ENCODE measurements around the gene PINLYP. TPM values are rescaled to one million over a fixed set of nuclear protein-coding genes. Genes with fewer than 3 reads are reported as not detected.
"Not testable (repeated sequence)": the region's sequence is repeated elsewhere in the genome, so short reads cannot be mapped to it uniquely, and the experiment has no call there.

PINLYP gene
- total and polyA plus RNA-seq, 3 experiments from 2014 or later: 1.3 to 13.8 (median 9.9) TPM

DNA sequence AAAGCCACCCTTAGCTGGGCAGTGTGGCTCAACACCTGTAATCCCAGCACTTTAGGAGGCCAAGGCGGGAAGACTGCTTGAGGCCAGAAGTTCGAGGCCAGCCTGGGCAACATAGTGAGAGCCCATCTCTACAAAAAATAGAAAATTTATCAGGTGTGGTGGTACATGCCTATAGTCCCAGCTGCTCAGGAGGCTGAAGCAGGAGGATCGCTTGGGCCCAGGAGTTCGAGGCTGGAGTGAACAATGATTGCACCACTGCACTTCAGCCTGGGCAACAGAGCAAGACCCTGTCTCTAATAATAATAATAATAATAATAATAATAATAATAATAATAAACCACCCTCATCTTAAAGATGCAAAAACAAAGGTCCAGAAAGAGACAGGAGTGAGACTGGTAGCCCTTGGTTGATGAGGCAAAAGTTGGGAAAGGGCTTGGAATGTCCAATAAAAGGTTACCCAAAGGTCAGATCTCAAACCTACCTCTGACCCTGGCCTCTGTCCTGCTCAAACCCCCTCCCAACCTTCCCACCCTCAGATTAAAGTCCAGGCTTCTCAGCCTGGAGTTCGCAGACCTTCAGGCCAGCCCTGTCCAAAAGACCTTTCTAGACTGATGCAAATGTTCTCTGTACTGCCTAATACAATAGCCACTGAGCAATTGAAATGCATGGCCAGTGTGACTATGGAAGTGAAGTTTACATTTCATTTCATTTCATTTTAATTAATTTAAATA is 33.5 kb upstream of the PINLYP start:
- peaks cover 26% of the 10 kb centered on the region for H3K36me3 ChIP-seq (ENCODE audit: insufficient read depth, low read length)
- H3K36me3 Mint-ChIP-seq: peaks cover 17 to 80% (median 21%) of the 10 kb centered on the region in 3 donors
- peaks cover 0 to 4% (median 3%) of the 10 kb centered on the region in 5 donors for H3K9me3 Mint-ChIP-seq
- H3K4me3 Mint-ChIP-seq: no peak overlapping the region
- H3K9me3 ChIP-seq (ENCODE audit: low read length): peaks cover 5% of the 10 kb centered on the region
- no peaks in the 10 kb centered on the region for H3K27me3 Mint-ChIP-seq
- no peaks in the 10 kb centered on the region for H3K4me1 Mint-ChIP-seq
- CTCF ChIA-PET: no interaction called here
- H3K27ac Mint-ChIP-seq: no peak overlapping the region
- no peak overlapping the region for H3K4me3 ChIP-seq (ENCODE audit: low read length)
- POLR2A ChIA-PET: interaction anchor here (0.8 kb wide), 1 partner anchor 9 kb away, joined by 3 read pairs; the partner anchor contains the start of gene ZNF575
- H3K27me3 ChIP-seq (ENCODE audit: insufficient read depth, low read length, poor library complexity, severe bottlenecking): no peaks in the 10 kb centered on the region
- no peaks in the 10 kb centered on the region for H3K4me1 ChIP-seq (ENCODE audit: insufficient read depth, low read length)
- H3K27ac ChIP-seq (ENCODE audit: low read depth, low read length): no peak overlapping the region
- DNase-seq: no peak

- H3K27me3 Mint-ChIP-seq: no peaks in the 10 kb centered on the region
- H3K36me3 Mint-ChIP-seq: peaks cover 9 to 70% (median 11%) of the 10 kb centered on the region in 3 donors
- DNase-seq: no peak
- Histone ChIP-seq H3K36me3 (ENCODE audit: insufficient read depth, low read length) (peaks cover 23% of the 10 kb centered on the region), H3K9me3 (ENCODE audit: low read length) (peaks cover 3% of the 10 kb centered on the region), H3K4me1 (ENCODE audit: insufficient read depth, low read length) (no peaks in the 10 kb centered on the region), H3K27me3 (ENCODE audit: insufficient read depth, low read length, poor library complexity, severe bottlenecking) (no peaks in the 10 kb centered on the region), H3K4me3 (ENCODE audit: low read length) (no peak overlapping the region), H3K27ac (ENCODE audit: low read depth, low read length) (no peak overlapping the region)
- ChIA-PET POLR2A (no interaction called here), CTCF (interaction anchor here (1.4 kb wide), 1 partner anchor 9 kb away, joined by 3 read pairs; no protein-coding TSS in a partner anchor)
- peak overlapping the region in 1 of 8 donors; percentile 34 for H3K27ac Mint-ChIP-seq
- peaks cover 0 to 4% (median 0%) of the 10 kb centered on the region in 5 donors for H3K9me3 Mint-ChIP-seq
- no peak overlapping the region for H3K4me3 Mint-ChIP-seq
- no peaks in the 10 kb centered on the region for H3K4me1 Mint-ChIP-seq
Observed at GRCh38 chr19:43544077-43544476, 31.5 kb upstream of the PINLYP start.

- Histone ChIP-seq H3K27me3 (ENCODE audit: insufficient read depth, low read length, poor library complexity, severe bottlenecking) (no peaks in the 10 kb centered on the region), H3K27ac (ENCODE audit: low read depth, low read length) (no peak overlapping the region), H3K4me3 (ENCODE audit: low read length) (no peak overlapping the region), H3K9me3 (ENCODE audit: low read length) (no peaks in the 10 kb centered on the region), H3K36me3 (ENCODE audit: insufficient read depth, low read length) (peaks cover 20% of the 10 kb centered on the region), H3K4me1 (ENCODE audit: insufficient read depth, low read length) (no peaks in the 10 kb centered on the region)
- Mint-ChIP-seq H3K36me3 (peaks cover 2 to 69% (median 9%) of the 10 kb centered on the region in 3 donors), H3K27me3 (no peaks in the 10 kb centered on the region), H3K27ac (peak overlapping the region in 1 of 8 donors; percentile 52), H3K4me1 (no peaks in the 10 kb centered on the region), H3K4me3 (no peak overlapping the region), H3K9me3 (no peaks in the 10 kb centered on the region)
- DNase-seq: no peak
- ChIA-PET POLR2A (no interaction called here), CTCF (interaction anchor here (2.2 kb wide), 1 partner anchor 10 kb away, joined by 9 read pairs; no protein-coding TSS in a partner anchor)
Observed at GRCh38 chr19:43545276-43545675, 30.3 kb upstream of the PINLYP start.

GRCh38 chr19:43545981-43546380 is 29.6 kb upstream of the PINLYP start:
- Histone ChIP-seq H3K36me3 (ENCODE audit: insufficient read depth, low read length) (peaks cover 26% of the 10 kb centered on the region), H3K27me3 (ENCODE audit: insufficient read depth, low read length, poor library complexity, severe bottlenecking) (no peaks in the 10 kb centered on the region), H3K9me3 (ENCODE audit: low read length) (no peaks in the 10 kb centered on the region), H3K27ac (ENCODE audit: low read depth, low read length) (no peak overlapping the region), H3K4me3 (ENCODE audit: low read length) (no peak overlapping the region), H3K4me1 (ENCODE audit: insufficient read depth, low read length) (no peaks in the 10 kb centered on the region)
- Mint-ChIP-seq H3K9me3 (no peaks in the 10 kb centered on the region), H3K36me3 (peaks cover 0 to 68% (median 7%) of the 10 kb centered on the region in 3 donors), H3K4me3 (no peak overlapping the region), H3K4me1 (no peaks in the 10 kb centered on the region), H3K27ac (peak overlapping the region in 1 of 8 donors; percentile 71), H3K27me3 (no peaks in the 10 kb centered on the region)
- POLR2A ChIA-PET: no interaction called here
- CTCF ChIA-PET: interaction anchor here (2.2 kb wide), 1 partner anchor 9 kb away, joined by 9 read pairs; no protein-coding TSS in a partner anchor
- DNase-seq: no peak

GRCh38 chr19:43546581-43546980 is 29.0 kb upstream of the PINLYP start:
- Mint-ChIP-seq H3K27ac (no peak overlapping the region), H3K27me3 (no peaks in the 10 kb centered on the region), H3K9me3 (no peaks in the 10 kb centered on the region), H3K4me1 (no peaks in the 10 kb centered on the region), H3K4me3 (no peak overlapping the region), H3K36me3 (peaks cover 0 to 69% (median 8%) of the 10 kb centered on the region in 3 donors)
- H3K27ac ChIP-seq (ENCODE audit: low read depth, low read length): no peak overlapping the region
- no peaks in the 10 kb centered on the region for H3K9me3 ChIP-seq (ENCODE audit: low read length)
- CTCF ChIA-PET: interaction anchor here (2.2 kb wide), 1 partner anchor 8 kb away, joined by 9 read pairs; no protein-coding TSS in a partner anchor
- H3K4me1 ChIP-seq (ENCODE audit: insufficient read depth, low read length): no peaks in the 10 kb centered on the region
- DNase-seq: no peak
- POLR2A ChIA-PET: no interaction called here
- H3K36me3 ChIP-seq (ENCODE audit: insufficient read depth, low read length): peaks cover 32% of the 10 kb centered on the region
- H3K4me3 ChIP-seq (ENCODE audit: low read length): no peak overlapping the region
- H3K27me3 ChIP-seq (ENCODE audit: insufficient read depth, low read length, poor library complexity, severe bottlenecking): no peaks in the 10 kb centered on the region

DNA sequence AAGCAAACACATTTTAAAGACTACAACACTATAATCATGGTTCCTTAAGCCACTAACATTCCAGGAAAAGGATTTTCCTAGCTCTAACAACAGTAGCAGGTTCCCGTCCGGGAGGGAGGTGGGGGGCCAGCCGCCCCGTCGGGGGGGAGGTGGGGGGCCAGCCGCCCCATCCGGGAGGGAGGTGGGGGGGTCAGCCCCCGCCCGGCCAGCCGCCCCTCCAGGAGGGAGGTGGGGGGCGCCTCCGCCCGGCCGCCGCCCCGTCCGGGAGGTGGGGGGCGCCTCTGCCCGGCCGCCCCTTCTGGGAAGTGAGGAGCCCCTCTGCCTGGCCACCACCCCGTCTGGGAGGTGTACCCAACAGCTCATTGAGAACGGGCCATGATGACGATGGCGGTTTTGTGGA is 27.7 kb upstream of the PINLYP start:
- H3K4me3 Mint-ChIP-seq; H3K27ac ChIP-seq (ENCODE audit: low read depth, low read length); H3K4me1 Mint-ChIP-seq; H3K27me3 ChIP-seq (ENCODE audit: insufficient read depth, low read length, poor library complexity, severe bottlenecking); H3K4me3 ChIP-seq (ENCODE audit: low read length); H3K4me1 ChIP-seq (ENCODE audit: insufficient read depth, low read length); H3K9me3 Mint-ChIP-seq; H3K27me3 Mint-ChIP-seq; H3K9me3 ChIP-seq (ENCODE audit: low read length); POLR2A ChIA-PET; DNase-seq; CTCF ChIA-PET: not testable (repeated sequence)
- peaks cover 40% of the 10 kb centered on the region for H3K36me3 ChIP-seq (ENCODE audit: insufficient read depth, low read length)
- Mint-ChIP-seq H3K27ac (peak overlapping the region in 1 of 8 donors; percentile 36), H3K36me3 (peaks cover 0 to 68% (median 10%) of the 10 kb centered on the region in 3 donors)

GRCh38 chr19:43548706-43549105 is 26.9 kb upstream of the PINLYP start:
- POLR2A ChIA-PET: no interaction called here

DNA sequence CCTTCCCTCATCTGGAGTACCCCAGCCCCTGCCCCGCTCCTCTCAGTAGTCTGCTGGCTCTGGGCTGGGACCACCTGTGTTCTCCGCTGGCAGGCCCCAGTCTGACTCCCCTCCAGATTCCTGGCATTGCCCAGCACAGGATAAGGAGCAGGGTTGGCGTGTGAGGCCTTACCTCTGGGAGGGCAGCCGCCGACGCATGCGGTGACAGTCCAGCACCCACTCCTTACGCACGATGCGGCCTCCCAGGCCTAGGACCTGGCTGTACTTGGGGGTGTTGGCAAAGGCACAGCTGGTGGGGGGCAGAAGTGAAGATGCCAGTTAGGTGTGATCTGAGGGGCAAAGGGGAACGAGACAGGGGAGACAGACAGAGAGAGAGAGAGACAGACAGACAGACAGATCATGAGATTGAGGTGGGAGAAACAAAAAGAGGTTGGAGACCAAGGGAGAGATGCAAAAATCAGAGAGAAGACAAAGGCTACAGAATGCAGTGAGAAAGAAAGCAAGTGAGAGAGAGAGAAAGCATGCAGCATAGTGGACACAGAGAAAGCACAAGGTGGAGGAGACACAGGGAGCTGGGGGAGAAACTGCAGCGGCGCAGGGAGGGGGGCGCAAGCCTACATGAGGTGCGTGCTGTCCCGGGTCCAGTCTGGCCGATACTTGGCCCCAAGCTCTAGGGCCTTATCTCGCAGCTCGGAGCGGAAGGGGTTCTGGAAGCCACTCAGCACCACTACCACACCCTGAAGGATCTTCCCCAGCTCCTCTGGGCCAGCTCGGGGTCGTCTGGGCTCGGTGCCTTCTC is 24.0 kb upstream of the PINLYP start:
- H3K27ac Mint-ChIP-seq: peak overlapping the region in 3 of 8 donors; percentile 53 to 95 (median 63)
- ChIA-PET CTCF (interaction anchor here (6.9 kb wide), 1 partner anchor 44 kb away, joined by 124 read pairs; the partner anchor contains the start of genes IRGQ and ZNF576), POLR2A (no interaction called here)
- H3K4me1 Mint-ChIP-seq: peaks cover 14 to 16% (median 14%) of the 10 kb centered on the region in 3 donors
- H3K36me3 Mint-ChIP-seq: peaks cover 5 to 63% (median 8%) of the 10 kb centered on the region in 3 donors
- peaks cover 34% of the 10 kb centered on the region for H3K36me3 ChIP-seq (ENCODE audit: insufficient read depth, low read length)
- H3K27ac ChIP-seq (ENCODE audit: low read depth, low read length): no peak overlapping the region
- no peak overlapping the region for H3K4me3 Mint-ChIP-seq
- no peak overlapping the region for H3K4me3 ChIP-seq (ENCODE audit: low read length)
- no peaks in the 10 kb centered on the region for H3K27me3 Mint-ChIP-seq
- no peak for DNase-seq
- no peaks in the 10 kb centered on the region for H3K9me3 Mint-ChIP-seq
- no peaks in the 10 kb centered on the region for H3K9me3 ChIP-seq (ENCODE audit: low read length)
- no peaks in the 10 kb centered on the region for H3K27me3 ChIP-seq (ENCODE audit: insufficient read depth, low read length, poor library complexity, severe bottlenecking)
- peaks cover 9% of the 10 kb centered on the region for H3K4me1 ChIP-seq (ENCODE audit: insufficient read depth, low read length)

More at GRCh38 chr19:43548706-43549105, 26.9 kb upstream of the PINLYP start:
- Mint-ChIP-seq H3K36me3 (peaks cover 0 to 68% (median 7%) of the 10 kb centered on the region in 3 donors), H3K4me1 (no peaks in the 10 kb centered on the region), H3K9me3 (no peaks in the 10 kb centered on the region), H3K27ac (no peak overlapping the region), H3K27me3 (no peaks in the 10 kb centered on the region), H3K4me3 (no peak overlapping the region)
- Histone ChIP-seq H3K4me1 (ENCODE audit: insufficient read depth, low read length) (no peaks in the 10 kb centered on the region), H3K27ac (ENCODE audit: low read depth, low read length) (no peak overlapping the region), H3K36me3 (ENCODE audit: insufficient read depth, low read length) (peaks cover 39% of the 10 kb centered on the region), H3K9me3 (ENCODE audit: low read length) (no peaks in the 10 kb centered on the region), H3K4me3 (ENCODE audit: low read length) (no peak overlapping the region), H3K27me3 (ENCODE audit: insufficient read depth, low read length, poor library complexity, severe bottlenecking) (no peaks in the 10 kb centered on the region)
- CTCF ChIA-PET: no interaction called here
- DNase-seq: no peak
